Measurements from ENCODE around the gene PCDH9. TPM values are rescaled to one million over a fixed set of nuclear protein-coding genes. Genes with fewer than 3 reads are reported as not detected.

The PCDH9 gene
- total RNA-seq, 2 donors from 2014 or later = 0.95 to 1.8 TPM

GRCh38 chr13:66312312-66313087 is 917.6 kb downstream of the PCDH9 start:
- WGBS, 2 experiments (ENCODE audit: insufficient coverage in 1 of 2, insufficient read length in 1 of 2) = 84 to 93% methylated on average over 6 to 9 of the region's 10 CpGs
- H3K27ac Mint-ChIP-seq = no peak overlapping the region

DNA sequence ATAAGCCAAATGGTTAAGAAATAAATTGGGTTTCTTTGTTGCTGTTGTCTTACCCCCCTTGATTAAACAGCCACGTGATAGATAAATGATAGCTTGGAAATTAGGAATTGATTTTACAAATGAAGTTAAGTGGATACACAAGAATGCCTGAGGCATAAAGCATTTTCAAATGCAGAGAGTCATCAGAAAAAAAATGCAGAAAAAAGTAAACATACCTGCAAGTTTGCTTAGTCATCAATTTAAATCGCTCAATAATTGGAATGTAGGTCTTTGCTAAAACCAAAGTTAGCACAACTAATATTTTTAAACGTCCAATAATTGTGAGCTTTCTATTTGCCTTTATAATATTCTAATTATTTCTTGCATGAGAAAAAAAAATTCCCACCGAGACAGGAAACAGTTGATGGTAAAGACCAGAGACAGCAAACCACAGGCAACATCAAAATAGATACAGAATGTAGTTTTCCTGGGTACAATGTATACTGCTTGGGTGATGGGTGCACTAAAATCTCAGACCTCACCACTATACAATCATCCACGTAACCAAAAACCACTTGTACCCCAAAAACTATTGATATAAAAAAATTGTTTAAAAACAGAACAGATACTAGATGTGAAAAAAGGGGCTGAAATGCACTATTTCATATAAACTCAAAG is 924.0 kb downstream of the PCDH9 start:
- H3K27ac ChIP-seq (ENCODE audit: low read depth, low read length) = no peak overlapping the region
- H3K36me3 ChIP-seq (ENCODE audit: control insufficient read depth, insufficient read depth, low read length) = no peaks in the 10 kb centered on the region
- no peak for DNase-seq
- no peak for TF ChIP-seq CTCF (conservative IDR thresholded peaks at IDR 0.05)
- no peaks in the 10 kb centered on the region for H3K9me3 ChIP-seq (ENCODE audit: control insufficient read depth, low read length)
- Mint-ChIP-seq H3K4me1 (peaks cover 6% of the 10 kb centered on the region), H3K4me3 (no peak overlapping the region), H3K9me3 (no peaks in the 10 kb centered on the region), H3K27ac (no peak overlapping the region), H3K36me3 (ENCODE audit: low read depth) (no peaks in the 10 kb centered on the region), H3K27me3 (ENCODE audit: insufficient read depth) (no peaks in the 10 kb centered on the region)
- H3K27me3 ChIP-seq (ENCODE audit: control insufficient read depth, insufficient read depth, low read length, poor library complexity, severe bottlenecking) = no peaks in the 10 kb centered on the region
- no peaks in the 10 kb centered on the region for H3K4me1 ChIP-seq (ENCODE audit: control insufficient read depth, insufficient read depth, low read length)
- WGBS, 2 experiments (ENCODE audit: insufficient coverage in 1 of 2, insufficient read length in 1 of 2) = 98 to 100% methylated on average over 1 to 3 of the region's 5 CpGs
- H3K9ac ChIP-seq (ENCODE audit: extremely low read depth, low read length, poor library complexity, severe bottlenecking) = no peak overlapping the region
- no peak overlapping the region for H3K4me3 ChIP-seq (ENCODE audit: low read length)

More at GRCh38 chr13:66312312-66313087, 917.6 kb downstream of the PCDH9 start:
- H3K9ac ChIP-seq (ENCODE audit: extremely low read depth, low read length, poor library complexity, severe bottlenecking) = no peak overlapping the region
- no peaks in the 10 kb centered on the region for H3K9me3 Mint-ChIP-seq
- no peak overlapping the region for H3K4me3 Mint-ChIP-seq
- peaks cover 5% of the 10 kb centered on the region for H3K4me1 ChIP-seq (ENCODE audit: control insufficient read depth, insufficient read depth, low read length)
- H3K9me3 ChIP-seq (ENCODE audit: control insufficient read depth, low read length) = no peaks in the 10 kb centered on the region
- TF ChIP-seq CTCF (conservative IDR thresholded peaks at IDR 0.05) = no peak
- no peak for DNase-seq
- H3K36me3 ChIP-seq (ENCODE audit: control insufficient read depth, insufficient read depth, low read length) = no peaks in the 10 kb centered on the region
- no peak overlapping the region for H3K27ac ChIP-seq (ENCODE audit: low read depth, low read length)
- no peaks in the 10 kb centered on the region for H3K27me3 Mint-ChIP-seq (ENCODE audit: insufficient read depth)
- no peak overlapping the region for H3K4me3 ChIP-seq (ENCODE audit: low read length)
- no peaks in the 10 kb centered on the region for H3K27me3 ChIP-seq (ENCODE audit: control insufficient read depth, insufficient read depth, low read length, poor library complexity, severe bottlenecking)
- no peaks in the 10 kb centered on the region for H3K36me3 Mint-ChIP-seq (ENCODE audit: low read depth)
- peaks cover 12% of the 10 kb centered on the region for H3K4me1 Mint-ChIP-seq

DNA sequence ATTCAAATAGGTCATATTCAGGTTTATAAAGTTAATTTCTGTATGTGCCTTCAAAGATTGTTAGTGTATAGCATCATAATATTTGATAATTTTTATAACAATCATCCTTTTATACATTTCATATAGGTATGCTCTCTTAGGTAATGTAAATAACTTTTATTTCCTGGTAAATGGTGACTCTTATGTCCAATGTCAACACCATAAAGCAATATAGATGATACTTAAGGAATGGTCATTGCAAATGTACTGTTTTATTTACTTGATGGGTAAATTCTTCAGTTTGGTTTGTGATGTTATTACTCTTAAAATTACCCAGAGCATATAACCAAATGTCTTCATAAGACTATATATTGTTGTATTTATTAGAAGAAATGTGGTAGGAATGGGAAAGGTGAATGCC is 928.7 kb downstream of the PCDH9 start:
- Mint-ChIP-seq H3K36me3 (ENCODE audit: low read depth) (peaks cover 2% of the 10 kb centered on the region), H3K9me3 (peaks cover 9% of the 10 kb centered on the region), H3K4me1 (peaks cover 2% of the 10 kb centered on the region), H3K27ac (no peak overlapping the region), H3K4me3 (no peak overlapping the region), H3K27me3 (ENCODE audit: insufficient read depth) (no peaks in the 10 kb centered on the region)
- Histone ChIP-seq H3K27ac (ENCODE audit: low read depth, low read length) (no peak overlapping the region), H3K9ac (ENCODE audit: extremely low read depth, low read length, poor library complexity, severe bottlenecking) (no peak overlapping the region), H3K27me3 (ENCODE audit: control insufficient read depth, insufficient read depth, low read length, poor library complexity, severe bottlenecking) (no peaks in the 10 kb centered on the region), H3K9me3 (ENCODE audit: control insufficient read depth, low read length) (peaks cover 12% of the 10 kb centered on the region), H3K4me3 (ENCODE audit: low read length) (no peak overlapping the region), H3K4me1 (ENCODE audit: control insufficient read depth, insufficient read depth, low read length) (no peaks in the 10 kb centered on the region), H3K36me3 (ENCODE audit: control insufficient read depth, insufficient read depth, low read length) (no peaks in the 10 kb centered on the region)
- no peak for DNase-seq
- TF ChIP-seq CTCF (conservative IDR thresholded peaks at IDR 0.05) = no peak
